NT2/D1 (cell line): ENCODE measurements around the gene MCU.

Experiments
- SUZ12 ChIP-seq: IDR thresholded peaks from 2 replicates; pipeline ENCODE4 v1.6.1; 2011; ENCODE audit not compliant: insufficient read length, insufficient read depth; ENCODE audit errors: extremely low read depth
- YY1 ChIP-seq: IDR thresholded peaks from 2 replicates; pipeline ENCODE4 v1.6.1; 2011; ENCODE audit not compliant: insufficient read length, insufficient read depth
- ZNF274 ChIP-seq: IDR thresholded peaks from 2 replicates; pipeline ENCODE4 v1.6.1; 2011; ENCODE audit warnings: mild to moderate bottlenecking, low read depth, low read length

GRCh38 chr10:72762042-72762441 lies 70.1 kb downstream of the MCU start:
- TF ChIP-seq SUZ12, result no peak
- TF ChIP-seq ZNF274, result no peak
- no peak for TF ChIP-seq YY1
